Right hindlimb (tissue), 1 donor: ENCODE measurements around the gene IFT122.
"Not testable (repeated sequence)": the region's sequence is repeated elsewhere in the genome, so short reads cannot be mapped to it uniquely, and the experiment has no call there.

Experiments used
- DNase-seq: peaks from one replicate; pipeline ENCODE4 v3.0.0-alpha.2; 2018

Gene IFT122

GRCh38 chr3:129524081-129524480 lies 84.1 kb downstream of the IFT122 start:
- no peak for DNase-seq

- DNase-seq, result no peak
Measured at GRCh38 chr3:129525341-129525968, 85.4 kb downstream of the IFT122 start.

GRCh38 chr3:129526121-129526900 lies 86.3 kb downstream of the IFT122 start:
- DNase-seq, result no peak

- DNase-seq, result no peak
Measured at GRCh38 chr3:129527262-129527661, 87.2 kb downstream of the IFT122 start.

- no peak for DNase-seq
Measured at GRCh38 chr3:129528589-129529100, 88.6 kb downstream of the IFT122 start, which contains the start of gene RHO. Gene RHO, plus strand, starts transcription at chr3:129528639. Its CDS starts 95 bp downstream, at chr3:129528734.

- no peak for DNase-seq
Measured at GRCh38 chr3:129529436-129530210, 89.6 kb downstream of the IFT122 start.

GRCh38 chr3:129530251-129530791 lies 90.3 kb downstream of the IFT122 start:
- no peak for DNase-seq

GRCh38 chr3:129530821-129531220 lies 90.8 kb downstream of the IFT122 start:
- DNase-seq, result no peak

- DNase-seq, result no peak
Measured at GRCh38 chr3:129531699-129532098, 91.7 kb downstream of the IFT122 start.

- no peak for DNase-seq
Measured at GRCh38 chr3:129532261-129532660, 92.2 kb downstream of the IFT122 start.

GRCh38 chr3:129533406-129533805 lies 93.4 kb downstream of the IFT122 start:
- no peak for DNase-seq

- no peak for DNase-seq
Measured at GRCh38 chr3:129534428-129535027, 94.5 kb downstream of the IFT122 start.

- no peak for DNase-seq
Measured at GRCh38 chr3:129535075-129535474, 95.1 kb downstream of the IFT122 start.

- no peak for DNase-seq
Measured at GRCh38 chr3:129536374-129536667, 96.3 kb downstream of the IFT122 start.

- no peak for DNase-seq
Measured at GRCh38 chr3:129536804-129537203, 96.8 kb downstream of the IFT122 start.

- DNase-seq, result no peak
Measured at GRCh38 chr3:129539206-129539605, 99.2 kb downstream of the IFT122 start.

- no peak for DNase-seq
Measured at GRCh38 chr3:129540776-129541516, 100.9 kb downstream of the IFT122 start.

GRCh38 chr3:129542747-129543146 lies 102.7 kb downstream of the IFT122 start:
- DNase-seq, result no peak

- no peak for DNase-seq
Measured at GRCh38 chr3:129543156-129543790, 103.2 kb downstream of the IFT122 start, which contains the start of gene H1-8. Gene H1-8, plus strand, starts transcription at chr3:129543175. Its CDS starts 44 bp downstream, at chr3:129543219.

- DNase-seq, result no peak
Measured at GRCh38 chr3:129543999-129544398, 104.0 kb downstream of the IFT122 start.

GRCh38 chr3:129545951-129546350 lies 105.9 kb downstream of the IFT122 start:
- DNase-seq, result not testable (repeated sequence)
